Stimulated activated CD8-positive, alpha-beta memory T cell treated with anti-CD3 and anti-CD28 coated beads, Interleukin-12 subunit alpha, Interleukin-12 subunit beta, amount 100 ng/mL, for 1 hour (primary cell): Measurements from ENCODE around the gene ALK.

Source experiments
- DNase-seq: peaks from one replicate; pipeline ENCODE4 v3.0.0-alpha.2; 2020; ENCODE audit warnings: low read depth

The ALK gene

GRCh38 chr2:29607038-29607420 lies 314.4 kb downstream of the ALK start:
- no peak for DNase-seq

GRCh38 chr2:29606104-29607037 lies 315.0 kb downstream of the ALK start:
- no peak for DNase-seq

GRCh38 chr2:29603341-29603740 lies 318.0 kb downstream of the ALK start:
- DNase-seq: no peak

- no peak for DNase-seq
Measured at GRCh38 chr2:29601872-29602271, 319.5 kb downstream of the ALK start.

- no peak for DNase-seq
Measured at GRCh38 chr2:29601321-29601720, 320.1 kb downstream of the ALK start.

GRCh38 chr2:29599946-29600345 lies 321.4 kb downstream of the ALK start:
- no peak for DNase-seq

- no peak for DNase-seq
Measured at GRCh38 chr2:29598978-29599377, 322.4 kb downstream of the ALK start.

- no peak for DNase-seq
Measured at GRCh38 chr2:29597035-29597434, 324.4 kb downstream of the ALK start.

- DNase-seq: no peak
Measured at GRCh38 chr2:29596584-29596983, 324.8 kb downstream of the ALK start.

GRCh38 chr2:29591600-29591999 lies 329.8 kb downstream of the ALK start:
- DNase-seq: no peak

- DNase-seq: no peak
Measured at GRCh38 chr2:29590211-29590610, 331.2 kb downstream of the ALK start.

GRCh38 chr2:29589440-29590103 lies 331.8 kb downstream of the ALK start:
- no peak for DNase-seq

GRCh38 chr2:29587402-29588190 lies 333.8 kb downstream of the ALK start:
- no peak for DNase-seq

- no peak for DNase-seq
Measured at GRCh38 chr2:29586919-29587318, 334.5 kb downstream of the ALK start.

- DNase-seq: no peak
Measured at GRCh38 chr2:29583548-29584156, 337.7 kb downstream of the ALK start.

GRCh38 chr2:29583104-29583503 lies 338.3 kb downstream of the ALK start:
- DNase-seq: no peak

GRCh38 chr2:29582062-29582461 lies 339.3 kb downstream of the ALK start:
- no peak for DNase-seq

GRCh38 chr2:29580223-29580622 lies 341.2 kb downstream of the ALK start:
- DNase-seq: no peak

- DNase-seq: no peak
Measured at GRCh38 chr2:29579495-29580169, 341.8 kb downstream of the ALK start.

- no peak for DNase-seq
Measured at GRCh38 chr2:29578084-29578598, 343.2 kb downstream of the ALK start.

GRCh38 chr2:29576231-29576630 lies 345.2 kb downstream of the ALK start:
- no peak for DNase-seq
